ENCODE measurements around the gene RANBP10.

DNA sequence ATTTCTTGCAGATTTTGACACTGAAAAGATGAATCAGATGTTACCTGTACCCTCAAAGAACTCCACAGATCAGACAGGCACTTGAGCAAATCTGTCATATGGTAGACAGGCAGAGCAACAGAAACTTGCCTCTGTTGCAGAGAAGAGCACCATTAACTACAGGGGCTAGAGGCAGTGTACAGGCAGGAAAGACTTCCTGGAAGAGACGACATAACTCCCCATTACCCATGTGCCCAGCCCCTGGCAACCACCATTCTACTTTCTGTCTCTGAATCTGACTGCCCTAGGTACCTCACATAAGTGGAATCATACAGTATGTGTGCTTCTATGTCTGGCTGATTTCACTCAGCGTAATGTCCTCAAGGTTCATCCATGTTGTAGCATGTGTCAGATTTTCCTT, 102.7 kb downstream of the RANBP10 start:
- TF ChIP-seq, protein P1, sequence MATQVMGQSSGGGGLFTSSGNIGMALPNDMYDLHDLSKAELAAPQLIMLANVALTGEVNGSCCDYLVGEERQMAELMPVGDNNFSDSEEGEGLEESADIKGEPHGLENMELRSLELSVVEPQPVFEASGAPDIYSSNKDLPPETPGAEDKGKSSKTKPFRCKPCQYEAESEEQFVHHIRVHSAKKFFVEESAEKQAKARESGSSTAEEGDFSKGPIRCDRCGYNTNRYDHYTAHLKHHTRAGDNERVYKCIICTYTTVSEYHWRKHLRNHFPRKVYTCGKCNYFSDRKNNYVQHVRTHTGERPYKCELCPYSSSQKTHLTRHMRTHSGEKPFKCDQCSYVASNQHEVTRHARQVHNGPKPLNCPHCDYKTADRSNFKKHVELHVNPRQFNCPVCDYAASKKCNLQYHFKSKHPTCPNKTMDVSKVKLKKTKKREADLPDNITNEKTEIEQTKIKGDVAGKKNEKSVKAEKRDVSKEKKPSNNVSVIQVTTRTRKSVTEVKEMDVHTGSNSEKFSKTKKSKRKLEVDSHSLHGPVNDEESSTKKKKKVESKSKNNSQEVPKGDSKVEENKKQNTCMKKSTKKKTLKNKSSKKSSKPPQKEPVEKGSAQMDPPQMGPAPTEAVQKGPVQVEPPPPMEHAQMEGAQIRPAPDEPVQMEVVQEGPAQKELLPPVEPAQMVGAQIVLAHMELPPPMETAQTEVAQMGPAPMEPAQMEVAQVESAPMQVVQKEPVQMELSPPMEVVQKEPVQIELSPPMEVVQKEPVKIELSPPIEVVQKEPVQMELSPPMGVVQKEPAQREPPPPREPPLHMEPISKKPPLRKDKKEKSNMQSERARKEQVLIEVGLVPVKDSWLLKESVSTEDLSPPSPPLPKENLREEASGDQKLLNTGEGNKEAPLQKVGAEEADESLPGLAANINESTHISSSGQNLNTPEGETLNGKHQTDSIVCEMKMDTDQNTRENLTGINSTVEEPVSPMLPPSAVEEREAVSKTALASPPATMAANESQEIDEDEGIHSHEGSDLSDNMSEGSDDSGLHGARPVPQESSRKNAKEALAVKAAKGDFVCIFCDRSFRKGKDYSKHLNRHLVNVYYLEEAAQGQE (IDR thresholded peaks at IDR 0.05; ENCODE audit: insufficient read depth in 1 of 2, low read depth in 2 of 2, low read length in 1 of 2), result no peak
- TF ChIP-seq POLR2AphosphoS5 (IDR thresholded peaks at IDR 0.05; ENCODE audit: low read depth, low read length), result no peak
- no peak for TF ChIP-seq CTCF (IDR thresholded peaks at IDR 0.05)
